MG63 (cell line): Measurements from ENCODE around the gene TPH2. TPM values are rescaled to one million over a fixed set of nuclear protein-coding genes. Genes with fewer than 3 reads are reported as not detected.

Source experiments
- DNase-seq: peaks from one replicate; pipeline ENCODE4 v3.0.0-alpha.2; 2020
- H3K27me3 ChIP-seq: fragments of 250-450 bp; sonication (Bioruptor Pico); 2 replicates; pipeline ENCODE4 v1.5.1; 2020; ENCODE audit warnings: mild to moderate bottlenecking, moderate library complexity
- H3K36me3 ChIP-seq: fragments of 250-450 bp; sonication (Bioruptor Pico); 2 replicates; pipeline ENCODE4 v1.5.1; 2020; ENCODE audit warnings: mild to moderate bottlenecking, moderate library complexity
- H3K4me3 ChIP-seq: fragments of 250-450 bp; sonication (Bioruptor Pico); 2 replicates; pipeline ENCODE4 v1.5.1; 2020; ENCODE audit warnings: mild to moderate bottlenecking, moderate library complexity
- H3K9me3 ChIP-seq: fragments of 250-450 bp; sonication (Bioruptor Pico); 2 replicates; pipeline ENCODE4 v1.5.1; 2020; ENCODE audit warnings: mild to moderate bottlenecking, moderate library complexity
- total RNA-seq: library from RNA; depleted of rRNA; stranded (reverse); fragments of >200 nt; shearing (Covaris generic); gene quantifications from 2 replicates; pipeline ENCODE4 v1.2.3, GENCODE V29; 2014; ENCODE audit warnings: low replicate concordance; rRNA removed

The TPH2 gene
- total RNA-seq, result not detected in 2 replicates

GRCh38 chr12:71938728-71939385 lies at the start of gene TPH2:
Gene TPH2, plus strand, starts transcription at chr12:71938845. Its CDS starts 142 bp downstream, at chr12:71938987.
- Histone ChIP-seq H3K4me3 (no peak within 1 kb of the TSS), H3K27me3 (no peaks in the 10 kb centered on the region), H3K9me3 (no peaks in the 10 kb centered on the region), H3K36me3 (no peaks in the 10 kb centered on the region)
- DNase-seq, result peak; percentile 54

GRCh38 chr12:71890475-71890874 lies 48.2 kb upstream of the TPH2 start:
- H3K27me3 ChIP-seq, result no peaks in the 10 kb centered on the region
- DNase-seq, result no peak
- H3K4me3 ChIP-seq, result no peak overlapping the region
- no peaks in the 10 kb centered on the region for H3K9me3 ChIP-seq
- H3K36me3 ChIP-seq, result peaks cover 10% of the 10 kb centered on the region

- no peak overlapping the region for H3K4me3 ChIP-seq
- H3K36me3 ChIP-seq, result peaks cover 16% of the 10 kb centered on the region
- H3K9me3 ChIP-seq, result no peaks in the 10 kb centered on the region
- DNase-seq, result no peak
- no peaks in the 10 kb centered on the region for H3K27me3 ChIP-seq
These were observed 46.6 kb upstream of the TPH2 start for GRCh38 chr12:71892059-71892458.

GRCh38 chr12:71896205-71896882 lies 42.3 kb upstream of the TPH2 start:
- no peak overlapping the region for H3K4me3 ChIP-seq
- H3K36me3 ChIP-seq, result peaks cover 26% of the 10 kb centered on the region
- no peaks in the 10 kb centered on the region for H3K27me3 ChIP-seq
- H3K9me3 ChIP-seq, result no peaks in the 10 kb centered on the region
- no peak for DNase-seq

GRCh38 chr12:71900091-71900490 lies 38.6 kb upstream of the TPH2 start:
- Histone ChIP-seq H3K4me3 (no peak overlapping the region), H3K27me3 (no peaks in the 10 kb centered on the region), H3K9me3 (no peaks in the 10 kb centered on the region), H3K36me3 (peaks cover 33% of the 10 kb centered on the region)
- DNase-seq, result no peak

GRCh38 chr12:71904629-71905028 lies 34.0 kb upstream of the TPH2 start:
- Histone ChIP-seq H3K9me3 (no peaks in the 10 kb centered on the region), H3K4me3 (no peak overlapping the region), H3K36me3 (peaks cover 49% of the 10 kb centered on the region), H3K27me3 (no peaks in the 10 kb centered on the region)
- DNase-seq, result no peak

- no peaks in the 10 kb centered on the region for H3K9me3 ChIP-seq
- H3K4me3 ChIP-seq, result no peak overlapping the region
- no peak for DNase-seq
- H3K27me3 ChIP-seq, result no peaks in the 10 kb centered on the region
- no peaks in the 10 kb centered on the region for H3K36me3 ChIP-seq
These were observed 3.1 kb upstream of the TPH2 start for GRCh38 chr12:71935594-71935993.

GRCh38 chr12:71940068-71940467 lies 1.4 kb downstream of the TPH2 start:
- DNase-seq, result no peak
- Histone ChIP-seq H3K36me3 (no peaks in the 10 kb centered on the region), H3K9me3 (no peaks in the 10 kb centered on the region), H3K4me3 (no peak overlapping the region), H3K27me3 (no peaks in the 10 kb centered on the region)

- no peak for DNase-seq
- H3K27me3 ChIP-seq, result no peaks in the 10 kb centered on the region
- no peaks in the 10 kb centered on the region for H3K36me3 ChIP-seq
- H3K9me3 ChIP-seq, result no peaks in the 10 kb centered on the region
- H3K4me3 ChIP-seq, result no peak overlapping the region
These were observed 2.5 kb downstream of the TPH2 start for GRCh38 chr12:71941174-71941573.

GRCh38 chr12:71942259-71942658 lies 3.6 kb downstream of the TPH2 start:
- no peak for DNase-seq
- Histone ChIP-seq H3K27me3 (no peaks in the 10 kb centered on the region), H3K9me3 (no peaks in the 10 kb centered on the region), H3K36me3 (no peaks in the 10 kb centered on the region), H3K4me3 (no peak overlapping the region)

- no peaks in the 10 kb centered on the region for H3K27me3 ChIP-seq
- H3K4me3 ChIP-seq, result no peak overlapping the region
- peak; percentile 41 for DNase-seq
- H3K9me3 ChIP-seq, result no peaks in the 10 kb centered on the region
- H3K36me3 ChIP-seq, result no peaks in the 10 kb centered on the region
These were observed 4.1 kb downstream of the TPH2 start for GRCh38 chr12:71942703-71943102.

GRCh38 chr12:71945121-71945520 lies 6.5 kb downstream of the TPH2 start:
- H3K27me3 ChIP-seq, result no peaks in the 10 kb centered on the region
- no peaks in the 10 kb centered on the region for H3K36me3 ChIP-seq
- DNase-seq, result no peak
- H3K4me3 ChIP-seq, result no peak overlapping the region
- no peaks in the 10 kb centered on the region for H3K9me3 ChIP-seq

- DNase-seq, result no peak
- no peaks in the 10 kb centered on the region for H3K9me3 ChIP-seq
These were observed 7.2 kb downstream of the TPH2 start for GRCh38 chr12:71945883-71946282.

GRCh38 chr12:71947645-71948105 lies 9.0 kb downstream of the TPH2 start:
- Histone ChIP-seq H3K36me3 (no peaks in the 10 kb centered on the region), H3K9me3 (no peaks in the 10 kb centered on the region), H3K4me3 (no peak overlapping the region), H3K27me3 (no peaks in the 10 kb centered on the region)
- peak; percentile 67 for DNase-seq

More at GRCh38 chr12:71945883-71946282, 7.2 kb downstream of the TPH2 start:
- Histone ChIP-seq H3K36me3 (no peaks in the 10 kb centered on the region), H3K4me3 (no peak overlapping the region), H3K27me3 (no peaks in the 10 kb centered on the region)

GRCh38 chr12:71948390-71948789 lies 9.7 kb downstream of the TPH2 start:
- H3K9me3 ChIP-seq, result no peaks in the 10 kb centered on the region
- DNase-seq, result no peak
- no peaks in the 10 kb centered on the region for H3K36me3 ChIP-seq
- H3K4me3 ChIP-seq, result no peak overlapping the region
- H3K27me3 ChIP-seq, result no peaks in the 10 kb centered on the region

GRCh38 chr12:71949646-71950045 lies 11.0 kb downstream of the TPH2 start:
- no peaks in the 10 kb centered on the region for H3K36me3 ChIP-seq
- H3K27me3 ChIP-seq, result no peaks in the 10 kb centered on the region
- no peak overlapping the region for H3K4me3 ChIP-seq
- DNase-seq, result no peak
- no peaks in the 10 kb centered on the region for H3K9me3 ChIP-seq

GRCh38 chr12:71950404-71950803 lies 11.8 kb downstream of the TPH2 start:
- H3K36me3 ChIP-seq, result no peaks in the 10 kb centered on the region
- no peaks in the 10 kb centered on the region for H3K27me3 ChIP-seq
- H3K9me3 ChIP-seq, result no peaks in the 10 kb centered on the region
- no peak for DNase-seq
- H3K4me3 ChIP-seq, result no peak overlapping the region

GRCh38 chr12:71950819-71951218 lies 12.2 kb downstream of the TPH2 start:
- no peak for DNase-seq
- Histone ChIP-seq H3K4me3 (no peak overlapping the region), H3K9me3 (no peaks in the 10 kb centered on the region), H3K27me3 (no peaks in the 10 kb centered on the region), H3K36me3 (no peaks in the 10 kb centered on the region)
